Liver (tissue), 2 donors: ENCODE measurements around the gene SLC49A4.

ENCODE experiments used
- CTCF ChIP-seq: fragments of 150-350 bp; IDR thresholded peaks from 2 replicates; pipeline ENCODE4 v1.5.1; 2017; ENCODE audit warnings: improper control_type of control experiment, low read depth, low read length; ENCODE audit not compliant: missing input control
- REST ChIP-seq: IDR thresholded peaks from 2 replicates; pipeline ENCODE4 v1.6.1; 2016; ENCODE audit warnings: antibody characterized with exemption, mild to moderate bottlenecking
- donor health status: healthy.

- TF ChIP-seq CTCF (no peak), REST (no peak)
Measured at GRCh38 chr3:122828281-122828680, 33.4 kb downstream of the SLC49A4 start.
